Lower lobe of right lung (tissue), 2 donors: ENCODE data around the gene LYPD1. TPM values are rescaled to one million over a fixed set of nuclear protein-coding genes. Genes with fewer than 3 reads are reported as not detected.

ENCODE experiments used
- ATAC-seq, 2 donors: fragments of 200-7000 bp; cut with Tn5 transposase; one replicate each; pipeline ENCODE4 v1.9.1; 2020 to 2022; ENCODE audit warnings: mild to moderate bottlenecking in 2 of 2, moderate library complexity in 2 of 2
- DNase-seq: peaks from one replicate; pipeline ENCODE4 v3.0.0-alpha.2; 2020
- H3K27ac ChIP-seq: fragments of 200-600 bp; one replicate; pipeline ENCODE4 v1.8.0; 2022
- H3K27me3 ChIP-seq: fragments of 200-600 bp; one replicate; pipeline ENCODE4 v1.8.0; 2022; ENCODE audit warnings: low read depth
- H3K36me3 ChIP-seq: fragments of 200-600 bp; one replicate; pipeline ENCODE4 v1.8.0; 2022; ENCODE audit warnings: mild to moderate bottlenecking
- H3K4me1 ChIP-seq: fragments of 200-600 bp; one replicate; pipeline ENCODE4 v1.8.0; 2022
- H3K4me3 ChIP-seq: fragments of 200-600 bp; one replicate; pipeline ENCODE4 v1.8.0; 2022; ENCODE audit warnings: mild to moderate bottlenecking
- H3K9me3 ChIP-seq: fragments of 200-600 bp; one replicate; pipeline ENCODE4 v1.8.0; 2022
- intact Hi-C: fragments of 100-400 bp; cut with DNase I; formaldehyde crosslinking; loops from one replicate; pipeline ENCODE4 v1.11.0; 2022
- total RNA-seq: library from RNA; stranded (reverse); fragmentation: NEBNext Ultra II Directional; extraction: Animal tissue kit (Norgen Biotek cat#: 25700); gene quantifications from one replicate; pipeline ENCODE4 v1.2.1, GENCODE V29; 2021
- TF ChIP-seq, protein P1 (sequence below): fragments of 200-600 bp; IDR thresholded peaks from one replicate; pipeline ENCODE4 v1.8.0; 2022; ENCODE audit warnings: antibody characterized with exemption, mild to moderate bottlenecking
- donor health status: DM: no; HTN: yes; CAD: no; lungs with severe emphysema.

Gene LYPD1
- total RNA-seq, 1 donor from 2014 or later = 1.5 TPM

DNA sequence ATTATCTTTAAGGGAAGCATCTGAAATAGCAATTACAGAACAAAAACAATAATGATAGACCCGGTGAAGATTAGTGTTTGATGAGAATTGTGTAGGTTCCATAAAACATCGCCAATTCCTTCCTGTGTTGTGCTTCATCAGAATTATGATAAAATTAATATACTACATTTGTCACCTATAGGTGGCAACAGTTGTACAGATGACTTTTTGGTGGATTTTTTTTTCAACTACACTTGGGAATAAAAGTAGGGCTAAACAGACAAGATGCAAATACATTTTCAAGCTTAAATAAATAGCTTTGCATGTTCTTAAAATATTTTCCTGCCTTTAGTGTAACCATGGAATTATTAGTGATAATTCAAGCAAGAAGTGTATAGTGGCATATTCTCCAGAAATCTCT, 7.0 kb upstream of the LYPD1 start:
- H3K4me1 ChIP-seq = no peaks in the 10 kb centered on the region
- no peak for DNase-seq
- no peaks in the 10 kb centered on the region for H3K27me3 ChIP-seq
- no peak overlapping the region for H3K27ac ChIP-seq
- no peaks in the 10 kb centered on the region for H3K9me3 ChIP-seq
- intact Hi-C loops = no loop called here
- H3K36me3 ChIP-seq = no peaks in the 10 kb centered on the region
- ATAC-seq = no peak
- TF ChIP-seq, protein P1, sequence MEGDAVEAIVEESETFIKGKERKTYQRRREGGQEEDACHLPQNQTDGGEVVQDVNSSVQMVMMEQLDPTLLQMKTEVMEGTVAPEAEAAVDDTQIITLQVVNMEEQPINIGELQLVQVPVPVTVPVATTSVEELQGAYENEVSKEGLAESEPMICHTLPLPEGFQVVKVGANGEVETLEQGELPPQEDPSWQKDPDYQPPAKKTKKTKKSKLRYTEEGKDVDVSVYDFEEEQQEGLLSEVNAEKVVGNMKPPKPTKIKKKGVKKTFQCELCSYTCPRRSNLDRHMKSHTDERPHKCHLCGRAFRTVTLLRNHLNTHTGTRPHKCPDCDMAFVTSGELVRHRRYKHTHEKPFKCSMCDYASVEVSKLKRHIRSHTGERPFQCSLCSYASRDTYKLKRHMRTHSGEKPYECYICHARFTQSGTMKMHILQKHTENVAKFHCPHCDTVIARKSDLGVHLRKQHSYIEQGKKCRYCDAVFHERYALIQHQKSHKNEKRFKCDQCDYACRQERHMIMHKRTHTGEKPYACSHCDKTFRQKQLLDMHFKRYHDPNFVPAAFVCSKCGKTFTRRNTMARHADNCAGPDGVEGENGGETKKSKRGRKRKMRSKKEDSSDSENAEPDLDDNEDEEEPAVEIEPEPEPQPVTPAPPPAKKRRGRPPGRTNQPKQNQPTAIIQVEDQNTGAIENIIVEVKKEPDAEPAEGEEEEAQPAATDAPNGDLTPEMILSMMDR = no peak
- H3K4me3 ChIP-seq = no peak overlapping the region

DNA sequence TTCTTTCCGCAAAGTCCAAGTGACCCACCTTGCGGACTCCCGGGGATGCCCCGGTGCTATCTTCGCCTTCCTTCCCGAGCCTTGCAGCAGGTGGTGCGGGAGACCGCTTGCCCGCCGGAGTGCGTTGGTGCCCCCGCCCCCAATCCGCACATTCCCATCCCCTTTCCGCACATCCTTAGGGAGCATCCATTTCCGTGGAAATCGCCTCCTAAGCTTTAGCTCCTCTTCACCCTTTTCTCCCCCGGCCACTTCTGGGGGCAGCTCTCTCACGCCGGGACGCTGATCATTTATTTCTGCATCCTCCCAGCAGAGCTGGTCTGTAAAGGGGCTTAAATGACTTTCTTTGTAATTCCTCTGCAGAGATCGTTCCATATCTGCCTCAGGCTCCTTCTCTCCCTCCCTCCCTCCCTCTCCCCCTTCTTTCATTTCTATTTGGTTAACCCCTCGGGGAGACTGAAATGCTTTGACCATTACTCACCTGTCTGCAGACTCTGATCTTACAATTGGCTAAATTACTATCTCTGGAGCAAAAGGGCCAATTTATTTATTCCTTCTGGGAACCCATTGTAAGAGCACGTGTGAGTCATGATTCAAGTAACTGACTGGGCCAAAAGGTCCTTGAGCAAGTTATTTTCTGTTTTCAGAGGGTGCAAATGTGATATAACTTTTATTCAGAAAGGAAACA, 1.3 kb upstream of the LYPD1 start:
- intact Hi-C loops = no loop called here
- Histone ChIP-seq H3K27ac (no peak overlapping the region), H3K4me3 (peak overlapping the region; percentile 56), H3K27me3 (peaks cover 45% of the 10 kb centered on the region), H3K4me1 (peaks cover 28% of the 10 kb centered on the region), H3K36me3 (no peaks in the 10 kb centered on the region), H3K9me3 (no peaks in the 10 kb centered on the region)
- ATAC-seq (peak in 1 of 2 donors; percentile 4), DNase-seq (no peak)
- TF ChIP-seq, protein P1 = no peak

DNA sequence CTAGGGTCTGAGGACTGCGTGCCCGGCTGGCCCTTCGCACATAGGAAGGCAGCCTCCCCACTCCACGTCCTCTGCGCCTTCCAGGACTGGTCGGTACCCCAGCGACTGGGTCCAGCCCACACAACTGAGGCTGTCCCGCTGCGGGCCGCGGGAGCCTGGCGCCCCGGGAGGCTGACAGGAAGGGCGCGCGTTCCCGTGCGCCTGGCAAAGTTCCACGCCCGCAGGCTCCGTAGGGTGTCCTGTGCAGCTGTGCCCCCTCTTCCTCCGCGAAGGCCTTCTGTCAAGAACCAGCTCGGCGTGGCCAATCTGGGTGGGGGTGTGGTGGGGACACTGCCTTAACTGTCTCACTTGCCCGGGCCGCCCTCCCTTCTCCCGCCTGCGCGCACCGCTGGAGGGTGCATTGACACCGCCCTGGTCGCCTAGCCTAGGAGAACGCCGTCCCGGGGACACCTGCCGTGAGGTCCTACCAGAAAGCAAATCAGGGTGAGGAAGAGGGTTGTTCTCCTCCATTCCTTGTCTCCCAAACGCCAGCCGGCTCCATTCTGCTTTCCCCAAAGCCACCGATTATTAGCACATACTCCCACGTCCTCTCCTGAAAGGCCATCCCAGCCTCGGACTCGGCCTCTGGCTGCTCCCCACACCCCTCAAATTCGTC, 618 bp upstream of the LYPD1 start:
- TF ChIP-seq, protein P1 = no peak
- Histone ChIP-seq H3K36me3 (no peaks in the 10 kb centered on the region), H3K4me3 (peak overlapping the region; percentile 56), H3K4me1 (peaks cover 28% of the 10 kb centered on the region), H3K27me3 (peaks cover 50% of the 10 kb centered on the region), H3K9me3 (no peaks in the 10 kb centered on the region), H3K27ac (no peak overlapping the region)
- DNase-seq (peak; percentile 46), ATAC-seq (peak; percentile 65 to 72)
- intact Hi-C loops = no loop called here

DNA sequence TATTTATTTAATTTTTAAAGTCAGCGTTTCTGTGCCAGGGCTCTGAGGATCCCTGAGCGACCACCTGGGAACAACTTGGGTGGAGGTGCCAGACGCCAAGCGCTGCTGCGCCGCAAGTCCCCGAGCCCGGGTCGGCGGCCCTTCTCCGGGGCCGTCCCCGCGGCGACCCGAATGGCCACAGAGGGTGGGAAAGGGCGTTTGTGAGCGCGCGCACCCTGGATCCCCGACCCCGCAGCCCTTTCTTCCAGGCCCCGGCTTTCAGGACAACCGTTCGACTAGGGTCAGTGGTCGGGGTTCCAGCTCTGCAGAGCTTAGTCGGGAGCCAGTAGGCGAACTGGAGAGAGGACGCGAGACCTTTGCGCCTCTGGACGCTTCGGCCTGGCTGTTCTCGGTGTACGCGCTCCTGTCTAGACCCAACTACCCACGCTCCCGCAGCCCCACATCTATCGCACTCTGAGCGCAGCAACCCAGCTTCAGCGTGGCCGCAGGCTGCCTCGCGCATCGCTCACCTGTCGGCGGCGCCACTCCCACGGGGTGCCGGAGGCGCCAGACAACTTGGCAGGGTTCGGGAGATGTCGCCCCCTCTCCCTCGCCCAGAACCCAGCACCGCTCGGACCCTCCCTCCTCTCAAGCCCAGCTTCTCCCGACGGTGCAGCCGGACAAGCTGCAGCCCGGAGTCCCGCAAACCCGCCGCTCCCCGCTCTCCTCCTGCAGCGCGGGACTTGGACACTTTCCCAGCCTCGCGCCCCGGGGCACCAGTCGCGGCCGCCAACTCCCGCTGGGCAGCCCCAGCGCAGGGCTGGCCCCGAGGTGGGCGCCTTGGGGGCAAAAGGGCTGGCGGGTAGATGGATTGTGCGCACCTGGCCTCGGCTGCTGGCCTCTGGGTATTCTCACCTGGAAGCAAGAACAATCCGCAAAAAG, 758 bp downstream of the LYPD1 start:
- H3K4me3 ChIP-seq = peak overlapping the region; percentile 56
- TF ChIP-seq, protein P1 = no peak
- H3K4me1 ChIP-seq = peaks cover 28% of the 10 kb centered on the region
- ATAC-seq = peak; percentile 45 to 48
- H3K9me3 ChIP-seq = no peaks in the 10 kb centered on the region
- DNase-seq = no peak
- intact Hi-C loops = no loop called here
- peaks cover 50% of the 10 kb centered on the region for H3K27me3 ChIP-seq
- no peak overlapping the region for H3K27ac ChIP-seq
- H3K36me3 ChIP-seq = no peaks in the 10 kb centered on the region

DNA sequence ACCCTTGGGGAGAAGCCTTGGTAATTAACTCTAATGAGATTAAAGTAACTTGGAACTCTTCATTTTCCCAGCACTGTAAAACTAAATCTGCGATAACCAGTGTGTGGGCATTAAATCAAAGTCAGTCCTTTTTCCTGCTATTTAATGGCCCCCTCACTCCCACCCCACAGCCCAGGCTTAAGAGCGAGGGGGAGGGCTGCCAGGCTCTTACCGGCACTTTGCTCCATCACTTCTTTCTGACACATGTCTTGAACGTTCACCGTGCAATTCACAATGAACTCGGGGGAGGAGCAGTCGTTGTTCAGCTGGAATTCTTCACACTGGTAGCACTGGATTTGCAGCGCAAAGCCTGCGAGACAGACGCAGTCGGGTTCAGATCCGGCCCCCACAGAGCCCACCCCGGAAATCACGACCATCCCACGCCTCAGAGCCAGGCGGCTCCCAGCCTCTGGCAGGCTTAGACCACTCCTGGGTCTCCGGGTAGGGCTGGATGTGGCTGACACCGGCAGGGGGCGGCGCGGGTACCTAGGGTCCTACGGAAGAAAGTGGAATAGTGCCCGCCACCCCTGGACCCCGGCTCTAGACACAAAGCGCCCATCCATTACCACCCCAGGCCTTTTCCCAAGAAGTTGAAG, 1.7 kb downstream of the LYPD1 start:
- Histone ChIP-seq H3K9me3 (no peaks in the 10 kb centered on the region), H3K36me3 (no peaks in the 10 kb centered on the region), H3K4me1 (peaks cover 28% of the 10 kb centered on the region), H3K27me3 (peaks cover 50% of the 10 kb centered on the region), H3K27ac (no peak overlapping the region), H3K4me3 (no peak overlapping the region)
- no peak for DNase-seq
- TF ChIP-seq, protein P1 = no peak
- intact Hi-C loops = no loop called here
- no peak for ATAC-seq
